HCT116 (cell line): ENCODE measurements around the gene ACTG2. TPM values are rescaled to one million over a fixed set of nuclear protein-coding genes. Genes with fewer than 3 reads are reported as not detected.

Experiments used
- ATAC-seq: fragments of 200-7000 bp; cut with Tn5 transposase; 2 replicates; pipeline ENCODE4 v1.9.1; 2020; ENCODE audit warnings: mild to moderate bottlenecking, moderate library complexity
- BruUV-seq: library from RNA; stranded (reverse); fragments of 400-500 nt; replicated peaks from 2 replicates; lab custom pipeline; 2021; lab: Mats Ljungman, UMichigan
- CTCF ChIA-PET: fragments of 300-600 bp; sonication (Branson Sonifier 250); formaldehyde crosslinking; loops from one replicate; lab custom pipeline; 2021; ENCODE audit warnings: antibody characterized with exemption; lab: Charles Lee
- POLR2A ChIA-PET: fragments of 300-600, 350-600 bp; sonication (Branson Sonifier 250); formaldehyde crosslinking; loops from one replicate; lab custom pipeline; 2021; ENCODE audit warnings: antibody characterized with exemption; lab: Charles Lee
- RAD21 ChIA-PET, 2 experiments: fragments of 300-600 bp; sonication (Branson Sonifier 250); formaldehyde crosslinking; loops; one replicate each; lab custom pipeline; 2023; ENCODE audit warnings: low total read pairs in 2 of 2; ENCODE audit not compliant: uncharacterized antibody in 2 of 2, unreplicated experiment in 2 of 2, low non-redundant PET in 1 of 2; lab: Charles Lee
- DNase-seq: peaks from one replicate; pipeline ENCODE4 v3.0.0-alpha.2; 2010; ENCODE audit warnings: low read depth, low spot score
- H2AFZ ChIP-seq: fragments of 200-600 bp; shearing (Covaris generic), sonication (generic); 2 replicates; pipeline ENCODE4 v1.6.1; 2017; ENCODE audit warnings: low read depth, mixed run types, mixed read lengths, antibody characterized with exemption, low read length; ENCODE audit not compliant: poor library complexity, severe bottlenecking
- H3K27ac ChIP-seq: 2 replicates; pipeline ENCODE4 v1.5.1; 2012; ENCODE audit warnings: low read depth, low read length
- H3K27me3 ChIP-seq: fragments of 200-600 bp; sonication (generic); 2 replicates; pipeline ENCODE4 v1.6.1; 2016; ENCODE audit warnings: mixed run types, low read length, mixed read lengths; ENCODE audit not compliant: insufficient read depth
- H3K36me3 ChIP-seq, 2 experiments: fragments of 200-500 bp in 1 of 2; fragments of 200-600 bp in 1 of 2; sonication (Bioruptor generic) in 1 of 2; sonication (generic) in 1 of 2; 2 replicates each; pipeline versions ENCODE4 v1.5.1 to v1.6.1; 2014 to 2016; ENCODE audit warnings: low read length in 2 of 2, inconsistent platforms in 1 of 2, mixed read lengths in 1 of 2, mixed run types in 1 of 2; ENCODE audit not compliant: insufficient read depth in 2 of 2, control insufficient read depth in 1 of 2
- H3K4me1 ChIP-seq, 2 experiments: fragments of 200-600 bp in 1 of 2; sonication (generic) in 1 of 2; 2 replicates each; pipeline versions ENCODE4 v1.5.1 to v1.6.1; 2012 to 2017; ENCODE audit warnings: low read length in 2 of 2, inconsistent platforms in 1 of 2, mild to moderate bottlenecking in 1 of 2, mixed read lengths in 1 of 2, mixed run types in 1 of 2, moderate library complexity in 1 of 2; ENCODE audit not compliant: insufficient read depth in 2 of 2, control insufficient read depth in 1 of 2
- H3K4me2 ChIP-seq: fragments of 200-600 bp; sonication (generic); 2 replicates; pipeline ENCODE4 v1.6.1; 2017; ENCODE audit warnings: mixed run types, low read length, mixed read lengths
- H3K4me3 ChIP-seq, 2 experiments: fragments of 200-600 bp in 1 of 2; sonication (generic) in 1 of 2; replicated peaks in 1 of 2; 2 replicates each; pipeline ENCODE4 v1.5.1; 2011 to 2016; ENCODE audit warnings: low read length in 2 of 2, control low read depth in 1 of 2, low read depth in 1 of 2, mild to moderate bottlenecking in 1 of 2, mixed read lengths in 1 of 2, mixed run types in 1 of 2
- H3K79me2 ChIP-seq: fragments of 200-600 bp; sonication (generic); 2 replicates; pipeline ENCODE4 v1.6.1; 2017; ENCODE audit warnings: mild to moderate bottlenecking, mixed run types, low read length, moderate library complexity, mixed read lengths; ENCODE audit not compliant: insufficient read depth
- H3K9ac ChIP-seq: fragments of 200-600 bp; sonication (generic); 2 replicates; pipeline ENCODE4 v1.6.1; 2016; ENCODE audit warnings: low read length, mixed read lengths
- H3K9me2 ChIP-seq: fragments of 200-600 bp; sonication (generic), shearing (Covaris generic); 2 replicates; pipeline ENCODE4 v1.6.1; 2017; ENCODE audit warnings: mixed run types, mild to moderate bottlenecking, moderate library complexity; ENCODE audit not compliant: insufficient read depth
- H3K9me3 ChIP-seq, 2 experiments: fragments of 200-500 bp in 1 of 2; fragments of 200-600 bp in 1 of 2; sonication (Bioruptor generic) in 1 of 2; sonication (generic) in 1 of 2; 2 replicates each; pipeline ENCODE4 v1.6.1; 2014 to 2017; ENCODE audit warnings: low read length in 2 of 2, mixed read lengths in 2 of 2, inconsistent platforms in 1 of 2, low read depth in 1 of 2, mild to moderate bottlenecking in 1 of 2, mixed run types in 1 of 2, moderate library complexity in 1 of 2; ENCODE audit not compliant: control insufficient read depth in 1 of 2, insufficient read depth in 1 of 2
- H4K20me1 ChIP-seq: fragments of 200-600 bp; sonication (generic), shearing (Covaris generic); 2 replicates; pipeline ENCODE4 v1.6.1; 2017; ENCODE audit warnings: mixed run types, mild to moderate bottlenecking, moderate library complexity; ENCODE audit not compliant: insufficient read depth
- EGR1 ChIP-seq: IDR thresholded peaks from 2 replicates; pipeline ENCODE4 v1.6.1; 2012; ENCODE audit warnings: low read depth
- EZH2phosphoT487 ChIP-seq: fragments of 200-600 bp; IDR thresholded peaks from 2 replicates; pipeline ENCODE4 v1.6.1; 2018; ENCODE audit warnings: antibody characterized with exemption, borderline replicate concordance
- POLR2A ChIP-seq: IDR thresholded peaks from 2 replicates; pipeline ENCODE4 v1.7.0; 2011; ENCODE audit warnings: borderline replicate concordance; ENCODE audit not compliant: insufficient read depth, insufficient read length; ENCODE audit errors: extremely low read depth
- POLR2AphosphoS5 ChIP-seq: IDR thresholded peaks from 2 replicates; pipeline ENCODE4 v1.6.1; 2011; ENCODE audit warnings: mild to moderate bottlenecking, low read depth, low read length, moderate library complexity
- SIN3A ChIP-seq: IDR thresholded peaks from 2 replicates; pipeline ENCODE4 v1.6.1; 2012; ENCODE audit warnings: low read depth
- TCF7L2 ChIP-seq: IDR thresholded peaks from 2 replicates; pipeline ENCODE4 v1.7.0; 2011; ENCODE audit warnings: borderline replicate concordance, inconsistent platforms; ENCODE audit not compliant: insufficient read depth, insufficient read length; ENCODE audit errors: extremely low read depth
- YY1 ChIP-seq: IDR thresholded peaks from 2 replicates; pipeline ENCODE4 v1.6.1; 2011; ENCODE audit warnings: low read length, low read depth, moderate library complexity, mild to moderate bottlenecking; ENCODE audit not compliant: insufficient replicate concordance; ENCODE audit errors: extremely low read depth
- ZNF274 ChIP-seq: fragments of 200-500 bp; sonication (Bioruptor generic); IDR thresholded peaks from 2 replicates; pipeline ENCODE4 v1.6.1; 2014; ENCODE audit warnings: mild to moderate bottlenecking, low read depth, low read length, inconsistent platforms
- intact Hi-C: fragments of 100-400 bp; cut with micrococcal nuclease; formaldehyde crosslinking; loops from 2 replicates; pipeline ENCODE4 v1.10.0; 2022
- total RNA-seq: library from RNA; stranded (reverse); gene quantifications from one replicate; pipeline ENCODE4 v1.2.1, GENCODE V29; 2021; ENCODE audit not compliant: unreplicated experiment
- TF ChIP-seq, protein P1 (sequence below), 3 experiments: fragments of 200-600 bp in 1 of 3; sonication (generic) in 1 of 3; IDR thresholded peaks in 2 of 3; conservative IDR thresholded peaks in 1 of 3; 2 replicates each; pipeline ENCODE4 v1.5.1; 2012 to 2017; ENCODE audit warnings: low read depth in 2 of 3, low read length in 2 of 3, antibody characterized with exemption in 1 of 3, borderline replicate concordance in 1 of 3, control low read depth in 1 of 3, mild to moderate bottlenecking in 1 of 3, mixed read lengths in 1 of 3, mixed run types in 1 of 3, moderate library complexity in 1 of 3; ENCODE audit not compliant: insufficient read depth in 1 of 3
- TF ChIP-seq, protein P2 (sequence below): IDR thresholded peaks from 2 replicates; pipeline ENCODE4 v1.6.1; 2012

ACTG2 gene
- total RNA-seq, 1 experiment from 2014 or later, result 0.89 TPM

DNA sequence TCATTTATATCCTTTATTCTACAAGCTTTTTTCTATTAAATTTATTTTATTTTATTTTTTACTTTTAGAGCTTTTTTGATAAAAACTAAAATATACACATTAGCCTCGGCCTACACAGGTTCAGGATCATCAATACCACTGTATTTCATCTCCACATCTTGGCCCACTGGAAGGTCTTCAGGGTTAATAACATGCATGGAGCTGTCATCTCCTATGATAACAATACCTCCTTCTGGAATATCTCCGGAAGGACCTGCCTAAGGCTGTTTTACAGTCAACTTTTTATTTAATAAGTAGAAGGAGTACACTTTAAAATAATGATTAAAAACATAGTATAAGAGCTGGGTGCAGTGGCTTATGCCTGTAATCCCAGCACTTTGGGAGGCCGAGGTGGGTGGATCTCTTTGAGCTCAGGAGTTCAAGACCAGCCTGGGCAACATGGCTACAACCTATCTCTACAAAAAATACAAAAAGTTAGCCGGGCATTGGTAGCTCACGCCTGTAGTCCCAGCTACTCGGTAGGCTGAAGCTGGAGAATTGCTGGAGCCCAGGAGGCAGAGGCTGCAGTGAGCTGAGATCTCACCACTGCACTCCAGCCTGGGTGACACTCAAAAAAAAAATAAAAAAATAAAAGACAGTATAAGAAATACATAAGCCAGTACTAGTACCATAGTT, 18.2 kb downstream of the ACTG2 start (continued):
- no peak for TF ChIP-seq POLR2AphosphoS5
- TF ChIP-seq, protein P1, sequence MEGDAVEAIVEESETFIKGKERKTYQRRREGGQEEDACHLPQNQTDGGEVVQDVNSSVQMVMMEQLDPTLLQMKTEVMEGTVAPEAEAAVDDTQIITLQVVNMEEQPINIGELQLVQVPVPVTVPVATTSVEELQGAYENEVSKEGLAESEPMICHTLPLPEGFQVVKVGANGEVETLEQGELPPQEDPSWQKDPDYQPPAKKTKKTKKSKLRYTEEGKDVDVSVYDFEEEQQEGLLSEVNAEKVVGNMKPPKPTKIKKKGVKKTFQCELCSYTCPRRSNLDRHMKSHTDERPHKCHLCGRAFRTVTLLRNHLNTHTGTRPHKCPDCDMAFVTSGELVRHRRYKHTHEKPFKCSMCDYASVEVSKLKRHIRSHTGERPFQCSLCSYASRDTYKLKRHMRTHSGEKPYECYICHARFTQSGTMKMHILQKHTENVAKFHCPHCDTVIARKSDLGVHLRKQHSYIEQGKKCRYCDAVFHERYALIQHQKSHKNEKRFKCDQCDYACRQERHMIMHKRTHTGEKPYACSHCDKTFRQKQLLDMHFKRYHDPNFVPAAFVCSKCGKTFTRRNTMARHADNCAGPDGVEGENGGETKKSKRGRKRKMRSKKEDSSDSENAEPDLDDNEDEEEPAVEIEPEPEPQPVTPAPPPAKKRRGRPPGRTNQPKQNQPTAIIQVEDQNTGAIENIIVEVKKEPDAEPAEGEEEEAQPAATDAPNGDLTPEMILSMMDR (IDR thresholded peaks at IDR 0.05 in 2 of 3, conservative IDR thresholded peaks at IDR 0.05 in 1 of 3; ENCODE audit: borderline replicate concordance in 1 of 3, insufficient read depth in 1 of 3, low read depth in 2 of 3, low read length in 2 of 3), result no peak
- no peak for TF ChIP-seq ZNF274
- TF ChIP-seq EGR1, result no peak
- no peak for TF ChIP-seq SIN3A
- no peak for TF ChIP-seq POLR2A
- no peak for TF ChIP-seq YY1

DNA sequence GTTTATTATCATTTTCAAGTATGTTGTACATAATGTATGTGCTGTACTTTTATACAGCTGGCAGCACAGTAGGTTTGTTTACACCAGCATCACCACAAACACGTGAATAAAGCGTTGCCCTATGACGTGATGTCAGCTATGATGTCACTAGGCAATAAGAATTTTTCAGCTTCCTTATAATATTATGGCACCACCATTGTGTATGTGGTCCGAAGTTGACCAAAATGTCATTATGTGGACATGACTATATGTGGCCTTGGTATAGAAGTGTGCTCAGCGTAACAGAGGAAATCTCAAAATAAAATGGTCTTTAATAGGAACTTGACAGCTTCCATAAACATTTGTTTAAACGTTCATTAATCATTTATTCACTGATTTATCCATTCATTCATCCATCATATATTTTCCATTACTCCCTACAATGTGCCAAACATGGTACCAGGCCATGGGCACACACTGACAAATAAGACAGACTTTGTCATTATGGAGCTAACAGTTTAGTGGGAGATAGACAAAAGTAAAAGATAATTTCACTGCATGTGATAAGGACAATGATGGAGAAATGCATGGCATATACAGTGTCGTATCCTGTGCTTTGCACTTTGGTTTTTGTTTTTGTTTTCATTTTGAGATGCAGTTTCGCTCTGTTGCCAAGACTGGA, 18.9 kb downstream of the ACTG2 start:
- POLR2A ChIA-PET, result interaction anchor here (1.3 kb wide), 1 partner anchor 9 kb away, joined by 4 read pairs; no protein-coding TSS in a partner anchor
- RAD21 ChIA-PET, result interaction anchor here in 1 of 2 experiments (0.6 kb wide), 1 partner anchor 59 kb away, joined by 4 read pairs; no protein-coding TSS in a partner anchor

More for the DNA sequence above, 18.9 kb downstream of the ACTG2 start:
- Histone ChIP-seq H3K27me3 (no peaks in the 10 kb centered on the region), H3K9me3 (no peaks in the 10 kb centered on the region), H3K4me3 (no peak overlapping the region), H3K79me2 (no peaks in the 10 kb centered on the region), H3K4me2 (no peak overlapping the region), H3K9ac (no peak overlapping the region), H3K4me1 (no peaks in the 10 kb centered on the region), H2AFZ (no peak overlapping the region), H3K36me3 (no peaks in the 10 kb centered on the region), H3K27ac (no peak overlapping the region), H4K20me1 (no peaks in the 10 kb centered on the region), H3K9me2 (no peaks in the 10 kb centered on the region)
- TF ChIP-seq EGR1, result no peak
- TF ChIP-seq EZH2phosphoT487, result no peak
- TF ChIP-seq ZNF274, result no peak
- TF ChIP-seq TCF7L2, result no peak
- TF ChIP-seq, protein P2, sequence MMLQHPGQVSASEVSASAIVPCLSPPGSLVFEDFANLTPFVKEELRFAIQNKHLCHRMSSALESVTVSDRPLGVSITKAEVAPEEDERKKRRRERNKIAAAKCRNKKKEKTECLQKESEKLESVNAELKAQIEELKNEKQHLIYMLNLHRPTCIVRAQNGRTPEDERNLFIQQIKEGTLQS, result no peak
- no peak for TF ChIP-seq SIN3A
- DNase-seq (no peak), ATAC-seq (no peak)
- CTCF ChIA-PET, result interaction anchor here (0.9 kb wide), 1 partner anchor 9 kb away, joined by 4 read pairs; no protein-coding TSS in a partner anchor
- intact Hi-C loops, result no loop called here
- BruUV-seq, result no TSS peak
